ENCODE results near the gene JMJD8.

JMJD8 gene

DNA sequence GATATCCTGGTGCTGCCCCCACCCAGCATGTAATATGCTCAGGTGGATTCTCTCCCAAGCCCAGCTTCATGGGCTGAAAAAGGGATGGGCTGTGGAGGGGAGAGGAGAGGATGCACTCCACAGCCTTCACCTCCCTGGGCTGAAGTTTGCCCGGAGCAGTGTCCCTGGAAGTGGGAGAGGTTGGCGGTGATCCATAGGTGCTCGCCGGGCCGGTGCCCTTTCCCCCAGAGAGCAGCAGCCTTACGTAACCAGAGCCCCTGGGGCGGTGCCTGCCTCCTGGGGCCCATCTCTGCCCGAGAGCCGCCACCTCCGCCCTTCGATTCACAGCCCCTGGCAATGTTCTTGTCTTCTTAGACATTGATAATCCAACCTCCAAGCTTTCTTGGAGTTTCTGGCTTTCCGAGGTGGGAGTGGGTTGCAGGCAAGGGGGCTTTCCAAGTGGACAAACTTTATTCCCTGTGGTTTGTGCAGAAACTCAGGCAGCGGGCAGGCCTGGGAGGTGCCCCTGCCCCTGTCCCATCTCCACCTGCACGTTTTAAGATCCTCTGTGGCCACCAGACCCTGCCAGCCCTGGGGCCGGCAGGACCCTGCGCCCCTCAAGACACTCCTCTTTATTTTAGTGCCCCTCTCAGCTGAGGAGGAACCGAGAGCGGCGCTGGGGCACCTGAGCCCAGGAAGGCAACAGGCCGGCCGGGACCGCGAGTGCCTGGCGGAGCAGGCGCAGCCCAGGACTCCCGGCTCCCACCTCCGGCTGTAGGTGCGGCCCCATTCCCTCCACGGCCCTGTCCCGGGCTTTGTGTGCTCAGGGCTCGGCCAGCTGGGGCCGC is 38.1 kb downstream of the JMJD8 start:
- Histone ChIP-seq H3K27me3 (no peaks in the 10 kb centered on the region), H3K9me3 (no peaks in the 10 kb centered on the region), H3K4me1 (peaks cover 2% of the 10 kb centered on the region; the same call in 1 of the 2 replicates), H3K4me3 (ENCODE audit: low read depth, low read length) (no peak overlapping the region), H3K36me3 (no peaks in the 10 kb centered on the region)
- TF ChIP-seq, protein P1, sequence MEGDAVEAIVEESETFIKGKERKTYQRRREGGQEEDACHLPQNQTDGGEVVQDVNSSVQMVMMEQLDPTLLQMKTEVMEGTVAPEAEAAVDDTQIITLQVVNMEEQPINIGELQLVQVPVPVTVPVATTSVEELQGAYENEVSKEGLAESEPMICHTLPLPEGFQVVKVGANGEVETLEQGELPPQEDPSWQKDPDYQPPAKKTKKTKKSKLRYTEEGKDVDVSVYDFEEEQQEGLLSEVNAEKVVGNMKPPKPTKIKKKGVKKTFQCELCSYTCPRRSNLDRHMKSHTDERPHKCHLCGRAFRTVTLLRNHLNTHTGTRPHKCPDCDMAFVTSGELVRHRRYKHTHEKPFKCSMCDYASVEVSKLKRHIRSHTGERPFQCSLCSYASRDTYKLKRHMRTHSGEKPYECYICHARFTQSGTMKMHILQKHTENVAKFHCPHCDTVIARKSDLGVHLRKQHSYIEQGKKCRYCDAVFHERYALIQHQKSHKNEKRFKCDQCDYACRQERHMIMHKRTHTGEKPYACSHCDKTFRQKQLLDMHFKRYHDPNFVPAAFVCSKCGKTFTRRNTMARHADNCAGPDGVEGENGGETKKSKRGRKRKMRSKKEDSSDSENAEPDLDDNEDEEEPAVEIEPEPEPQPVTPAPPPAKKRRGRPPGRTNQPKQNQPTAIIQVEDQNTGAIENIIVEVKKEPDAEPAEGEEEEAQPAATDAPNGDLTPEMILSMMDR (IDR thresholded peaks at IDR 0.05; ENCODE audit: low read depth, low read length) = no peak
- DNase-seq = no peak

DNA sequence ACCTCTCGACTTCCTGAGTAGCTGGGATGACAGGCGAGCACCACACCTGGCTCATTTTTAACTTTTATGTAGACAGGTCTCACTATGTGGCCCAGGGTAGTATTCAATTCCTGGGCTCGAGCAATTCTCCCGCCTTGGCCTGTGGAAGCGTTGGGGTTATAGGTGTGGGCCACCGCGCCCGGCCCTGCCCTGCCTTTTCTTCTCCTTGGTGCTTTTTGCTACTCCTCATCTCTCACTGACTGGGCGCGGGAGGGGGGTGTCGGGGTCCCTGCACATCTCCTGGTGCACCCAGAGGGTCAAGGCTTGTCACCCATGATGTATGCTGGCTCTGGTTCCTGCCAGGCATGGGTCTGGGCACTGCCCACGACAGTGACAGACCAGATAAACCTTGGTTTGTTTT is 39.6 kb downstream of the JMJD8 start:
- Histone ChIP-seq H3K36me3 (no peaks in the 10 kb centered on the region), H3K4me1 (peaks cover 2% of the 10 kb centered on the region; the same call in 1 of the 2 replicates), H3K27me3 (no peaks in the 10 kb centered on the region), H3K4me3 (ENCODE audit: low read depth, low read length) (no peak overlapping the region), H3K9me3 (no peaks in the 10 kb centered on the region)
- no peak for DNase-seq
- TF ChIP-seq, protein P1 (IDR thresholded peaks at IDR 0.05; ENCODE audit: low read depth, low read length) = no peak

DNA sequence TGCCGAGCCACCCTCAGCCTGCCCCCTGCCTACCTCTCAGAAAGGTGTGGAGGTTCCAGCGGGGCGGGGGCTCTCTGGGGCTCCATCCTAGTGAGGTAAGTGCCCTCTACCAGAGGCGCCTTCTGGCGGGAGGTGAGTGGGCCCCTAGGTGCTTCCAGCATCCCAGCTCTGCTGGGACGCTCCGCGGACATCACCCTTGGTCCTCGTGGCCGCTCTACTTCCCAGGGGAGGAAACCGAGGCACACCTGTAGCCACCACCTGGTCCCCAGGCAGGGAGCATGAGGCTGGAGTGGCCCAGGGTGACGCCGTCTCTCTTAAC is 41.1 kb downstream of the JMJD8 start:
- no peak for DNase-seq
- Histone ChIP-seq H3K4me3 (ENCODE audit: low read depth, low read length) (peak overlapping the region; percentile 65), H3K9me3 (no peaks in the 10 kb centered on the region), H3K27me3 (no peaks in the 10 kb centered on the region), H3K4me1 (peaks cover 4% of the 10 kb centered on the region), H3K36me3 (no peaks in the 10 kb centered on the region)
- TF ChIP-seq, protein P1 (IDR thresholded peaks at IDR 0.05; ENCODE audit: low read depth, low read length) = no peak

DNA sequence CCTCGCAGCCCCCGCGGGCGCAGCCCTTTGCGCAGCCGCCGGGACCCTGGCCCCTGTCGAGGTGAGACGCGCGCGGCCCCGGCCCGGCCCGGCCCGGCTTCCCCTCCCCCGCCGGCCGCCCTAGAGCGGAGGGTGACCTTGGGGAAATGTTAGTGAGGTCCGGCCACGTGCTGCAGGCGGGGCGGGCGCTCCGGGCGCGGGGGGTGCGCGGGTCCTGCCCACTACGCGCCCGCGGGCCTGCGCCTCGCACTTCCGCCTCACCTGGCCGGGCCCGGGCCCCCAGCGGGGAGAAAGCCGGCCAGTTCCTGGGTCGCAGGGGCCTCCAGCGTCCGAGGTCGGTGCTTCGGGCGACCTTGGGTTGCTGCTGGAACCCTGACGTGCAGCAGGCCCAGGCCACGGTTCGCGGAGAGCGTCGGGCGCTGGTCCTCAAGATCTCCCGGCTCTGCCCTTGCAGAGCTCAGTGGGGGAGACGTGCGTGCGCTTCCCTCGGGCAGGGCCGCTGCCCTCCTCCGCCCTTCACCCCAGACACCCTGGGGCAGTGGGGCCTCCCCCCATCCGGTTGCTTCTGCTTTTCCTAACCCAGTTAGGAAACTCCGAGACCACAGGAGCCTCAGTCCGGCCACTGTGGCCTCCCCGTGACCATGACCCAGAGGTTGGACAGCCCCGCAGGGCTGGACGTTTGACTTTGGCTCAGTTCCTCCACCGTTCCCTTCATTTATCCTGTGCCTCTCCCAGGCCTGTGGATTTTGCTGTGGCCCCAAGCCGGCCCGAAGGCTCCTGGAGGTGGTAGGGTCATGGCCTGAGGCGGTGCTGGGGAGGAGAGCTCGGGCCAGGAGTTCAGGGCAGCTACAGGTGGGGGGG is 41.7 kb downstream of the JMJD8 start:
- peak overlapping the region; percentile 65 for H3K4me3 ChIP-seq (ENCODE audit: low read depth, low read length)
- peak; percentile 53 for DNase-seq
- H3K36me3 ChIP-seq = no peaks in the 10 kb centered on the region
- H3K27me3 ChIP-seq = no peaks in the 10 kb centered on the region
- H3K4me1 ChIP-seq = peaks cover 10% of the 10 kb centered on the region
- TF ChIP-seq, protein P1 (IDR thresholded peaks at IDR 0.05; ENCODE audit: low read depth, low read length) = no peak
- no peaks in the 10 kb centered on the region for H3K9me3 ChIP-seq

DNA sequence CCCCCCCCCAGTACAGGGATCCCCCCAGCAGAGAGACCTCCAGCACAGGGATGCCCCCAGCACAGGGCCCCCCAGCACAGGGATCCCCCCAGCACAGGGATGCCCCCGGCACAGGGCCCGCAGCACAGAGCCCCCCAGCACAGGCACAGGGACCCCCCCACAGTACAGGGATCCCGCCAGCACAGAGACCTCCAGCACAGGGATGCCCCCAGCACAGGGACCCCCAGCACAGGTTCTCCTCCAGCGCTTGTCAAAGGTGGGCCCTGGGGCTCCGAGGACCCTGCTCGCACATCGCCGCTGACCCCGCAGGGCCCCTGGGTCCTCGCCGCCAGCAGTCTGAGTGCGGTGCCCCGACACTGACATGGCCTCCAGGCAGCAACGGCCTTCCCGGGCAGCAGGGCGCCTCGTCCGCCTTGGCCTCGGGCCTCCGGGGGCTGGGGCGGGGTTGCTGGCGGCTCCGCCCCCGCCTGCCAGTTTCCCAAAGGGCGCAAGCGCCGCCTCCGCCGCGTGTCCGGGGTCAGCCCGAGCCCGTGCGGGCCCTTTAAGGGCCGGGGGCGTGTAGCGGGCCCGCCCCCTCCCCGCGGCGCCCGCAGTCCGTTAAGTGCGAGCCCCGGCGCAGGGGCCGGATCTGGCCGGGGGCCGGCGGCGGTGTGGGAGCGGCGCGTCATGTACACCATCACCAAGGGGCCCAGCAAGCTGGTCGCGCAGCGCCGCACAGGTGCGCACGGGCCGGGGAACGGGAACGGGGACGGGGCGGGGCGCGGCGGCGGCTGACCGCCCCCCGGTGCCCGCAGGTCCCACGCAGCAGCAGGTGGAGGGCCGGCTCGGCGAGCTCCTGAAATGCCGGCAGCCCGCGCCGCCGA is 42.6 kb downstream of the JMJD8 start, which contains the start of gene MCRIP2:
Gene MCRIP2, plus strand, starts transcription at position 503 of the 863 bp plus-strand sequence. Its CDS starts 164 bp downstream, at position 667.
- TF ChIP-seq, protein P1 (IDR thresholded peaks at IDR 0.05; ENCODE audit: low read depth, low read length) = no peak
- peaks cover 11% of the 10 kb centered on the region for H3K4me1 ChIP-seq
- H3K4me3 ChIP-seq (ENCODE audit: low read depth, low read length) = peak within 1 kb of the TSS; percentile 65
- no peaks in the 10 kb centered on the region for H3K9me3 ChIP-seq
- no peaks in the 10 kb centered on the region for H3K36me3 ChIP-seq
- DNase-seq = peak; percentile 89
- H3K27me3 ChIP-seq = no peaks in the 10 kb centered on the region
